OCI-LY7 (cell line): Measurements from ENCODE around the gene SLC16A13.

Source experiments
- EZH2phosphoT487 ChIP-seq: fragments of 200-600 bp; sonication (generic); IDR thresholded peaks from 2 replicates; pipeline ENCODE4 v1.6.1; 2018; ENCODE audit warnings: low read depth, borderline replicate concordance, mild to moderate bottlenecking, mixed run types, antibody characterized with exemption, low read length, moderate library complexity, mixed read lengths
- TF ChIP-seq, protein P1 (sequence below): fragments of 200-600 bp; sonication (generic); conservative IDR thresholded peaks from 2 replicates; pipeline ENCODE4 v1.5.1; 2014; ENCODE audit warnings: mild to moderate bottlenecking, antibody characterized with exemption, low read length, moderate library complexity, mixed read lengths

DNA sequence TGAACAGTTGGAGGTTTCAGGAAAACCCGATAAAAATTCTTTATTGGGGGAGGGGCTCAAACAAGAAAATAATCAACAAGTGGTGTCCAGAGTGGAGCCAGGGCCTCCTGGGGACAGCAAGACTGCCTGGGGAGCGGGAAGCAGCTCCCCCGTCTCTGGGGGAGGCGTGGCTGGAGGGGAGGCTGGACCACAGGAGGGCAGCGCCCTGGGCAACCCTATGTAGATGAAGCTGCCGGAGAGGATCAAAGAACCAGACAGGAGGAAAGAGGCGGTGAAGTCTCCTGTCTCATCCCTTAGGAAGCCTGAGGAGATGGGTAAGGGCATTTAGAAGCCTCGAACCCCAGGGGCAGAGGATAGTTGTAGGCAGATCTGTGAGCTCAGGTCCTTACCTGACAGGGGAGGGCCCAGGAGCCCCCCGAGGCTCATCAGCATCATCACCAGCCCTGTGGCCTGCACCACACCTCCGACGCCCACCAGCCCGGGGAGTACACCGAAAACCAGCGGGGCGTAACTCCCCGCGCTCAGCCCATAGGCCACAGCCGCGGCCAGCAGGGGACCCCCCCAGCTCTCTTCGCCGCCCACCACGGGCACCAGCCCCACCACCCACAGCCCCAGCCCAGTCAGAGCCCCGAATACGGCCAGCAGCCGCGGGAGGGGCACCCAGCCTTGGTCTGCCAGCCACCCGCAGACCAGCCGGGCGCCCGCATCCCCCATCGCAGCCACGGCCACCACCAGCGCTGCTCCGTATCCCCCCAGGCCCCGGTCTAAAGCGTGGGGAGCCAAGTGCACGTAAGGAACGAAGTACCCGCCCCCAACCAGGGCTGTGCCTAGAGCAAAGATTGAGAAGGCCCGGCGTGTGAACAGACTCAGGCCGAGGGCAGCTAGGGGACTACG, 6.0 kb downstream of the SLC16A13 start:
- TF ChIP-seq, protein P1, sequence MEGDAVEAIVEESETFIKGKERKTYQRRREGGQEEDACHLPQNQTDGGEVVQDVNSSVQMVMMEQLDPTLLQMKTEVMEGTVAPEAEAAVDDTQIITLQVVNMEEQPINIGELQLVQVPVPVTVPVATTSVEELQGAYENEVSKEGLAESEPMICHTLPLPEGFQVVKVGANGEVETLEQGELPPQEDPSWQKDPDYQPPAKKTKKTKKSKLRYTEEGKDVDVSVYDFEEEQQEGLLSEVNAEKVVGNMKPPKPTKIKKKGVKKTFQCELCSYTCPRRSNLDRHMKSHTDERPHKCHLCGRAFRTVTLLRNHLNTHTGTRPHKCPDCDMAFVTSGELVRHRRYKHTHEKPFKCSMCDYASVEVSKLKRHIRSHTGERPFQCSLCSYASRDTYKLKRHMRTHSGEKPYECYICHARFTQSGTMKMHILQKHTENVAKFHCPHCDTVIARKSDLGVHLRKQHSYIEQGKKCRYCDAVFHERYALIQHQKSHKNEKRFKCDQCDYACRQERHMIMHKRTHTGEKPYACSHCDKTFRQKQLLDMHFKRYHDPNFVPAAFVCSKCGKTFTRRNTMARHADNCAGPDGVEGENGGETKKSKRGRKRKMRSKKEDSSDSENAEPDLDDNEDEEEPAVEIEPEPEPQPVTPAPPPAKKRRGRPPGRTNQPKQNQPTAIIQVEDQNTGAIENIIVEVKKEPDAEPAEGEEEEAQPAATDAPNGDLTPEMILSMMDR = no peak
- TF ChIP-seq EZH2phosphoT487 = no peak
